GM18511 (cell line): ENCODE results near the gene EDC3.

Experiments
- ATAC-seq: cut with Tn5 transposase; IDR thresholded peaks from one replicate; pipeline ENCODE4 v1.9.1; 2021; ENCODE audit warnings: mild to moderate bottlenecking, moderate library complexity; ENCODE audit not compliant: unreplicated experiment

Gene EDC3

GRCh38 chr15:74585191-74585590 is 110.6 kb downstream of the EDC3 start:
- ATAC-seq: no peak

- no peak for ATAC-seq
Measured at GRCh38 chr15:74584779-74585178, 111.0 kb downstream of the EDC3 start.

GRCh38 chr15:74584204-74584603 is 111.6 kb downstream of the EDC3 start:
- no peak for ATAC-seq
